ENCODE results near the gene KCNG2.

DNA sequence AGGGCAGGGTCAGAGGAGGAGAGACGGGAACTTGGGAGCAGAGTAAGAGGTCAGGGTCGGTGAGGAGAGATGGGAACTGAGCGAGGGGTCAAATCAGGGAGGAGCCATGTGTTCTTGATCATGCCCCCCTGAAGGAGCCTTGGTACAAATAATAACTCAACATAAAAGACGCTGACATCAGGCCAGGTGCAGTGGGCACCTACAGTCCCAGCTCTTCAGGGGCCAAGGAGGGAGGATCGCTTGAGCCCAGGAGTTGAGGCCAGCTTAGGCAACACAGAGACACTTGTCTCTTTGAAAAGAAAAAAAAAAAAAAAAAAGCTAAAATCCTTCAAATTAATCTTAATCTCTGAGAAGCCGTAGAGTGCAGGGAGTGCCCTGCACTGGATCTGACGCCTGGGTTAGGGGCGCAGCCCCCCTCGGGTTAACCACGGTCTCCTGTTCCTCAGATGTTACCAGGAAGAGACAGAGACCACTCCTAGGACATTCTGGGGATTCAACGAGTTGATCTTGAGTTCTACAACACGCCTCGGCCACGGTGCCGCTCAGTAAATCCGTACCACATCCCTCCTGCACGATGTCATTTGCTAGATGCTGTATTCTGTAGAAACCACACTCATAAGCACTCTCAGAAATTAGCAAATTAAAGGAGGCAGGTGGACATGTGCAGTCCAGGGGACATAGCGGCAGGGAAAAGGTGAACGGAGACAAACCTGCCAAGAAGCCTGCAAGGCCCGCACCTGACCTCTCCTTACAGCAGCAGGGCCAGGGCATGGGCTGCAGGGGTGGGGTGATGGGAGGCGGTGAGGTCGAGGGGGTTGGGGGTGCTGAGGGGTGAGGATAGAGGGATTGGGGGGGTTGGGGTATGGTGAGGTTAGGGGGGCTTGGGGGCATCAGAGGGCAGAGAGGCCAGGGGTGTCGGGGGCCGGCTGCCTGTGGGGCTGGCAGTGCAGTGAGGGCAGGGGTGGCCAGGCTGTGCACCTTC is 124.5 kb downstream of the KCNG2 start:
- TF ChIP-seq CTCF (IDR thresholded peaks at IDR 0.05) (no peak), EP300 (IDR thresholded peaks at IDR 0.05) (no peak)

All from tibial nerve (tissue), 4 donors.